Myocyte (in vitro differentiated cells): ENCODE results near the gene KPTN. TPM values are rescaled to one million over a fixed set of nuclear protein-coding genes. Genes with fewer than 3 reads are reported as not detected.

Experiments used
- DNase-seq: peaks from one replicate; pipeline ENCODE4 v3.0.0-alpha.2; 2012; ENCODE audit warnings: low read depth
- total RNA-seq: library from RNA; depleted of rRNA; stranded (reverse); fragments of >200 nt; gene quantifications from 2 replicates; pipeline ENCODE4 v1.2.3, GENCODE V29; 2014

KPTN gene
- total RNA-seq, 1 donor from 2014 or later: 5.7 TPM

GRCh38 chr19:47509170-47509847 lies 25.3 kb upstream of the KPTN start:
- peak; percentile 63 for DNase-seq

GRCh38 chr19:47508721-47509120 lies 24.7 kb upstream of the KPTN start:
- DNase-seq: no peak

GRCh38 chr19:47507924-47508553 lies 24.0 kb upstream of the KPTN start:
- DNase-seq: no peak

GRCh38 chr19:47507012-47507411 lies 23.0 kb upstream of the KPTN start:
- peak; percentile 91 for DNase-seq

- DNase-seq: peak; percentile 75
Measured at GRCh38 chr19:47506459-47506858, 22.4 kb upstream of the KPTN start.

GRCh38 chr19:47505506-47505905 lies 21.5 kb upstream of the KPTN start:
- DNase-seq: no peak

GRCh38 chr19:47503826-47504150 lies 19.8 kb upstream of the KPTN start:
- no peak for DNase-seq

GRCh38 chr19:47503130-47503825 lies 19.3 kb upstream of the KPTN start:
- no peak for DNase-seq

- DNase-seq: no peak
Measured at GRCh38 chr19:47499863-47500830, 16.1 kb upstream of the KPTN start.

GRCh38 chr19:47499371-47499770 lies 15.4 kb upstream of the KPTN start:
- peak; percentile 90 for DNase-seq

GRCh38 chr19:47498561-47498960 lies 14.5 kb upstream of the KPTN start:
- DNase-seq: no peak

GRCh38 chr19:47497821-47498520 lies 14.0 kb upstream of the KPTN start:
- no peak for DNase-seq

- no peak for DNase-seq
Measured at GRCh38 chr19:47497050-47497766, 13.2 kb upstream of the KPTN start.

- DNase-seq: no peak
Measured at GRCh38 chr19:47495478-47496372, 11.7 kb upstream of the KPTN start.

- DNase-seq: peak; percentile 89
Measured at GRCh38 chr19:47494729-47495128, 10.7 kb upstream of the KPTN start.

GRCh38 chr19:47494211-47494547 lies 10.2 kb upstream of the KPTN start:
- peak; percentile 58 for DNase-seq

GRCh38 chr19:47493378-47494210 lies 9.6 kb upstream of the KPTN start:
- DNase-seq: no peak
